ENCODE measurements around the gene DENND1A.

GRCh38 chr9:123812984-123813383, 116.9 kb downstream of the DENND1A start:
- TF ChIP-seq EZH2 (IDR thresholded peaks at IDR 0.05): no peak
- TF ChIP-seq POLR2AphosphoS5 (IDR thresholded peaks at IDR 0.05; ENCODE audit: borderline replicate concordance, low read depth, low read length): no peak
- TF ChIP-seq FOXP2 (optimal IDR thresholded peaks at IDR 0.05; ENCODE audit: control extremely low read depth, extremely low read length, insufficient read depth): no peak
